K562 (cell line): Measurements from ENCODE around the gene WWP2. TPM values are rescaled to one million over a fixed set of nuclear protein-coding genes. Genes with fewer than 3 reads are reported as not detected.

Experiments used
- AFF4 ChIP-seq: sonication (generic); formaldehyde crosslinking; IDR thresholded peaks from 2 replicates; pipeline ENCODE4 v1.8.0; 2023; ENCODE audit warnings: mild to moderate bottlenecking, missing genetic modification reagents
- ARNT ChIP-seq, 2 experiments: fragments of 450-650 bp; IDR thresholded peaks; 2 replicates each; pipeline ENCODE4 v1.6.1; 2016; ENCODE audit warnings: mild to moderate bottlenecking in 1 of 2
- E2F5 ChIP-seq: sonication (generic); formaldehyde crosslinking; IDR thresholded peaks from 2 replicates; pipeline ENCODE4 v1.8.0; 2022; ENCODE audit warnings: mild to moderate bottlenecking, missing genetic modification reagents
- FOXA1 ChIP-seq: fragments of 450-650 bp; IDR thresholded peaks from 2 replicates; pipeline ENCODE4 v1.6.1; 2016; ENCODE audit warnings: mild to moderate bottlenecking, borderline replicate concordance
- HIVEP1 ChIP-seq: fragments of 250-450 bp; sonication (Bioruptor Pico); IDR thresholded peaks from 2 replicates; pipeline ENCODE4 v1.4.0; 2020; ENCODE audit warnings: mild to moderate bottlenecking
- JUND ChIP-seq, 2 experiments: IDR thresholded peaks; 2 replicates in 1 of 2; 3 replicates in 1 of 2; pipeline ENCODE4 v1.6.1; 2011; ENCODE audit warnings: borderline replicate concordance in 2 of 2, low read depth in 2 of 2, low read length in 2 of 2, improper control_type of control experiment in 1 of 2, missing biosample characterization in 1 of 2, missing genetic modification characterization in 1 of 2, missing genetic modification reagents in 1 of 2
- SAP30 ChIP-seq: fragments of 200-600 bp; sonication (generic); IDR thresholded peaks from 2 replicates; pipeline ENCODE4 v1.6.1; 2012; ENCODE audit warnings: borderline replicate concordance, low read depth, mild to moderate bottlenecking, moderate library complexity, low read length, control low read depth, inconsistent platforms; ENCODE audit not compliant: insufficient read depth, poor library complexity, severe bottlenecking
- SP1 ChIP-seq: sonication (generic); formaldehyde crosslinking; IDR thresholded peaks from 2 replicates; pipeline ENCODE4 v1.8.1; 2022; ENCODE audit warnings: mild to moderate bottlenecking, missing genetic modification reagents
- TOE1 ChIP-seq, 2 experiments: fragments of 450-650 bp in 1 of 2; sonication (generic) in 1 of 2; formaldehyde crosslinking in 1 of 2; IDR thresholded peaks; 2 replicates each; pipeline versions ENCODE4 v1.7.1 to v1.8.0; 2016 to 2022; ENCODE audit warnings: borderline replicate concordance in 2 of 2, mild to moderate bottlenecking in 2 of 2, antibody characterized with exemption in 1 of 2, inconsistent platforms in 1 of 2, low read depth in 1 of 2, missing genetic modification reagents in 1 of 2, moderate library complexity in 1 of 2
- USF1 ChIP-seq: sonication (generic); formaldehyde crosslinking; IDR thresholded peaks from 2 replicates; pipeline ENCODE4 v1.9.0; 2022; ENCODE audit warnings: mild to moderate bottlenecking, missing genetic modification reagents
- ZFX ChIP-seq: sonication (generic); formaldehyde crosslinking; IDR thresholded peaks from 2 replicates; pipeline ENCODE4 v1.8.0; 2022; ENCODE audit warnings: mild to moderate bottlenecking, missing genetic modification reagents, moderate library complexity
- ZNF133 ChIP-seq: fragments of 250-450 bp; sonication (Bioruptor Pico); IDR thresholded peaks from 2 replicates; pipeline ENCODE4 v1.4.0; 2020; ENCODE audit warnings: mild to moderate bottlenecking
- ZNF785 ChIP-seq: fragments of 250-450 bp; sonication (Bioruptor Pico); IDR thresholded peaks from 2 replicates; pipeline ENCODE4 v1.4.0; 2020; ENCODE audit warnings: mild to moderate bottlenecking
- polyA plus RNA-seq, 8 experiments: library from polyadenylated mRNA; depleted of rRNA in 4 of 8; stranded (reverse) in 5 of 8; unstranded in 3 of 8; fragments of >200 nt; fragmentation: Nextera tagmentation in 2 of 8; fragmentation: Illumina TruSeq in 1 of 8; extraction: Ambion mirVana in 2 of 8; extraction: Trizol in 1 of 8; gene quantifications; 2 replicates each; pipeline versions ENCODE4 v1.2.1 to v1.2.3, GENCODE V29; 2011 to 2014; ENCODE audit warnings: inconsistent platforms in 1 of 8, missing spikeins in 1 of 8
- total RNA-seq, 7 experiments: library from RNA; depleted of rRNA in 6 of 7; stranded (reverse); fragments of >200 nt in 6 of 7; fragmentation: Illumina TruSeq in 2 of 7; extraction: Trizol in 2 of 7; gene quantifications; 2 replicates each; pipeline versions ENCODE4 v1.2.1 to v1.2.3, GENCODE V29; 2011 to 2021; ENCODE audit warnings: low replicate concordance in 1 of 7
- TF ChIP-seq, protein P1 (sequence below): fragments of 450-650 bp; formaldehyde crosslinking; IDR thresholded peaks from 2 replicates; pipeline ENCODE4 v1.4.0; 2022; ENCODE audit warnings: mild to moderate bottlenecking, moderate library complexity
- TF ChIP-seq, protein P2 (sequence below): fragments of 450-650 bp; formaldehyde crosslinking; IDR thresholded peaks from 2 replicates; pipeline ENCODE4 v1.4.0; 2020; ENCODE audit warnings: mild to moderate bottlenecking, moderate library complexity

WWP2 gene
- total and polyA plus RNA-seq, 9 of the 15 experiments (the other 6 are each of a cell fraction or from before 2014, with no cell fraction given) = 1.9 to 34.4 (median 14.6) TPM

DNA sequence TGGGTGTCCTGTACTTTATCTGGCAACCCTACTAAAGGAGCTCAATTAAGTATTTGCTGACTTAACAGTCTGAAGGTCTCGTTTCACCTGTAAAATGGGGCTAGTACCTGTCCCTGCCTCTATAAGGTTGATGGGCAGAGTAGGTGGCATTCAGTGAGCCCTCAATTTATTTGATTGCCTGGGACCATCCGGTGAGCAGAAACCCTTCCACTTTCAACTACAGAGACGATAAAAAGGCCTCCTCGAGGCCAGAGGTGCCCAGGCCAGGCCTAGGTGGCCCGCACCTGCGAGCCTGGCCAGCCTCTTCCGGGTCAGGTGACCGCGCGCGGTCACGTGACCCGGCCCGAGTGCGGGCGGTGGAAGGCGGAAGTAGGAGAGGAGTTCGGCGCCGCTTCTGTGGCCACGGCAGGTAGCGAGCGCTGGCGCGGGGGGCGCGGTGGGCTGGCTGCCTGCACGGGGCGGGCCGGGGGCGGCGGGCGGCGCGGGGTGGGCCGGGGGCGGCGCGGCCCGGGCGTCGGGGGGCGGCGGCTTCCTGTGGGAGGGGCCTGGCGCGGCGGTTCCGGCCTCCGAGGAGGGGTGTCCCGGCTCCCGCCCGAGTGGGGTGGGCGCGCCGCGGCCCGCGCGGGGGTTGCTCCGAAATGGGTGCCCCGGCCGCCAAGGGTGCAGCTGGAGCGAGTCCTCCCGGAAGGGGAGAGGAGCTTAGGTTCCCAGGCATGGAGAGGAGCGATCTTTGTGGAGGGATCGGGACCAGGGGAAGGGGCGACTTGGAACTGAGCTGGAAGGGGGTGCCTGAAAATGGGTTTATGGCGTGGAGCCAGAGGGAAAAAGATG lies at the start of gene WWP2 (continued):
- TF ChIP-seq, protein P1, sequence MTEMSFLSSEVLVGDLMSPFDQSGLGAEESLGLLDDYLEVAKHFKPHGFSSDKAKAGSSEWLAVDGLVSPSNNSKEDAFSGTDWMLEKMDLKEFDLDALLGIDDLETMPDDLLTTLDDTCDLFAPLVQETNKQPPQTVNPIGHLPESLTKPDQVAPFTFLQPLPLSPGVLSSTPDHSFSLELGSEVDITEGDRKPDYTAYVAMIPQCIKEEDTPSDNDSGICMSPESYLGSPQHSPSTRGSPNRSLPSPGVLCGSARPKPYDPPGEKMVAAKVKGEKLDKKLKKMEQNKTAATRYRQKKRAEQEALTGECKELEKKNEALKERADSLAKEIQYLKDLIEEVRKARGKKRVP (CRISPR knock-in tag) = peak; percentile 36; the same call in 1 of the 2 replicates
- TF ChIP-seq ZFX (CRISPR knock-in tag) = peak; percentile 98
- TF ChIP-seq SP1 = no peak
- TF ChIP-seq FOXA1 = no peak
- TF ChIP-seq SAP30 = peak; percentile 72
- TF ChIP-seq ARNT (IDR thresholded peaks at IDR 0.05) = peak in 1 of 2 experiments; percentile 50; a peak in 1 of 4 replicates
- no peak for TF ChIP-seq ZNF133 (CRISPR knock-in tag)
- no peak for TF ChIP-seq JUND (IDR thresholded peaks at IDR 0.05; ENCODE audit: borderline replicate concordance, low read depth, low read length)
- TF ChIP-seq JUND (tag; IDR thresholded peaks at IDR 0.05; ENCODE audit: borderline replicate concordance, low read depth, low read length) = no peak
- peak; percentile 95 for TF ChIP-seq USF1 (CRISPR knock-in tag)
- 0 out of 2 replicates have a peak, but pooled peaks have one; percentile 70 for TF ChIP-seq HIVEP1
- no peak for TF ChIP-seq E2F5
- TF ChIP-seq AFF4 = no peak
- TF ChIP-seq ZNF785 (CRISPR knock-in tag) = no peak
- TF ChIP-seq, protein P2, sequence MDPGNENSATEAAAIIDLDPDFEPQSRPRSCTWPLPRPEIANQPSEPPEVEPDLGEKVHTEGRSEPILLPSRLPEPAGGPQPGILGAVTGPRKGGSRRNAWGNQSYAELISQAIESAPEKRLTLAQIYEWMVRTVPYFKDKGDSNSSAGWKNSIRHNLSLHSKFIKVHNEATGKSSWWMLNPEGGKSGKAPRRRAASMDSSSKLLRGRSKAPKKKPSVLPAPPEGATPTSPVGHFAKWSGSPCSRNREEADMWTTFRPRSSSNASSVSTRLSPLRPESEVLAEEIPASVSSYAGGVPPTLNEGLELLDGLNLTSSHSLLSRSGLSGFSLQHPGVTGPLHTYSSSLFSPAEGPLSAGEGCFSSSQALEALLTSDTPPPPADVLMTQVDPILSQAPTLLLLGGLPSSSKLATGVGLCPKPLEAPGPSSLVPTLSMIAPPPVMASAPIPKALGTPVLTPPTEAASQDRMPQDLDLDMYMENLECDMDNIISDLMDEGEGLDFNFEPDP (CRISPR knock-in tag) = no peak
- peak; percentile 99 for TF ChIP-seq TOE1 (IDR thresholded peaks at IDR 0.05; ENCODE audit: borderline replicate concordance)
- TF ChIP-seq TOE1 (CRISPR knock-in tag; IDR thresholded peaks at IDR 0.05; ENCODE audit: borderline replicate concordance, low read depth) = no peak
